HepG2 (cell line): ENCODE measurements around the gene SERBP1. TPM values are rescaled to one million over a fixed set of nuclear protein-coding genes. Genes with fewer than 3 reads are reported as not detected.

Source experiments
- CBX1 ChIP-seq: IDR thresholded peaks from one replicate; pipeline ENCODE4 v1.6.1; 2016; ENCODE audit warnings: antibody characterized with exemption, low read depth
- FOXC1 ChIP-seq: sonication (generic); formaldehyde crosslinking; IDR thresholded peaks from 2 replicates; pipeline ENCODE4 v1.8.0; 2022; ENCODE audit warnings: mild to moderate bottlenecking, missing genetic modification reagents, borderline replicate concordance
- FOXO1 ChIP-seq: sonication (generic); formaldehyde crosslinking; IDR thresholded peaks from 2 replicates; pipeline ENCODE4 v1.4.0; 2020; ENCODE audit warnings: missing genetic modification reagents
- HIVEP1 ChIP-seq: sonication (generic); formaldehyde crosslinking; IDR thresholded peaks from 2 replicates; pipeline ENCODE4 v1.4.0; 2020; ENCODE audit warnings: mild to moderate bottlenecking, missing genetic modification reagents
- ISX ChIP-seq: sonication (generic); formaldehyde crosslinking; conservative IDR thresholded peaks from 2 replicates; pipeline ENCODE4 v1.5.0; 2020; ENCODE audit warnings: missing genetic modification reagents
- KLF9 ChIP-seq: IDR thresholded peaks from 2 replicates; pipeline ENCODE4 v1.6.1; 2016; ENCODE audit warnings: low read depth
- MIER2 ChIP-seq: IDR thresholded peaks from 2 replicates; pipeline ENCODE4 v1.6.1; 2016; ENCODE audit warnings: missing biosample characterization, missing genetic modification reagents
- SKI ChIP-seq: fragments of 450-650 bp; IDR thresholded peaks from one replicate; pipeline ENCODE4 v1.6.1; 2018; ENCODE audit warnings: mild to moderate bottlenecking; ENCODE audit not compliant: partially characterized antibody
- ZNF136 ChIP-seq: sonication (generic); formaldehyde crosslinking; IDR thresholded peaks from 2 replicates; pipeline ENCODE4 v1.8.1; 2022; ENCODE audit warnings: low read depth, mild to moderate bottlenecking, moderate library complexity, missing genetic modification reagents
- ZNF329 ChIP-seq: sonication (generic); formaldehyde crosslinking; IDR thresholded peaks from 2 replicates; pipeline ENCODE4 v1.9.0; 2021; ENCODE audit warnings: low read depth, mild to moderate bottlenecking, missing genetic modification reagents
- ZNF558 ChIP-seq: sonication (generic); formaldehyde crosslinking; IDR thresholded peaks from 2 replicates; pipeline ENCODE4 v1.9.0; 2022; ENCODE audit warnings: mild to moderate bottlenecking, missing genetic modification reagents, borderline replicate concordance
- ZNF564 ChIP-seq: sonication (generic); formaldehyde crosslinking; IDR thresholded peaks from 2 replicates; pipeline ENCODE4 v1.8.1; 2023; ENCODE audit warnings: mild to moderate bottlenecking, missing genetic modification reagents
- ZNF607 ChIP-seq: sonication (generic); formaldehyde crosslinking; IDR thresholded peaks from 2 replicates; pipeline ENCODE4 v1.5.1; 2020; ENCODE audit warnings: missing genetic modification reagents, mild to moderate bottlenecking, borderline replicate concordance
- polyA plus RNA-seq, 8 experiments: library from polyadenylated mRNA; depleted of rRNA in 3 of 8; stranded (reverse) in 7 of 8; unstranded in 1 of 8; fragments of >200 nt; fragmentation: Illumina TruSeq in 4 of 8; extraction: Trizol in 4 of 8; gene quantifications; 2 replicates each; pipeline versions ENCODE4 v1.2.1 to v1.2.3, GENCODE V29; 2011 to 2016; ENCODE audit warnings: low read depth in 4 of 8, missing spikeins in 1 of 8, mixed read lengths in 1 of 8; ENCODE audit not compliant: insufficient read depth in 1 of 8
- total RNA-seq, 5 experiments: library from RNA; depleted of rRNA; stranded (reverse); fragments of >200 nt; fragmentation: Illumina TruSeq; extraction: Trizol; gene quantifications; 2 replicates each; pipeline ENCODE4 v1.2.3, GENCODE V29; 2016; ENCODE audit warnings: low read depth in 1 of 5
- TF ChIP-seq, protein P1 (sequence below), 2 experiments: sonication (generic) in 1 of 2; formaldehyde crosslinking in 1 of 2; IDR thresholded peaks; 2 replicates each; pipeline versions ENCODE4 v1.4.0 to v1.6.1; 2016 to 2020; ENCODE audit warnings: borderline replicate concordance in 1 of 2, low read depth in 1 of 2, mild to moderate bottlenecking in 1 of 2, missing genetic modification reagents in 1 of 2
- TF ChIP-seq, protein P2 (sequence below): sonication (generic); formaldehyde crosslinking; IDR thresholded peaks from 2 replicates; pipeline ENCODE4 v1.5.0; 2020; ENCODE audit warnings: mild to moderate bottlenecking, missing genetic modification reagents
- TF ChIP-seq, protein P3 (sequence below): sonication (generic); formaldehyde crosslinking; IDR thresholded peaks from 2 replicates; pipeline ENCODE4 v1.4.0; 2020; ENCODE audit warnings: missing genetic modification reagents

Gene SERBP1
- total and polyA plus RNA-seq, 2 of the 13 experiments (the other 11 are each of a cell fraction or from before 2014, with no cell fraction given), result 175 to 281 TPM

DNA sequence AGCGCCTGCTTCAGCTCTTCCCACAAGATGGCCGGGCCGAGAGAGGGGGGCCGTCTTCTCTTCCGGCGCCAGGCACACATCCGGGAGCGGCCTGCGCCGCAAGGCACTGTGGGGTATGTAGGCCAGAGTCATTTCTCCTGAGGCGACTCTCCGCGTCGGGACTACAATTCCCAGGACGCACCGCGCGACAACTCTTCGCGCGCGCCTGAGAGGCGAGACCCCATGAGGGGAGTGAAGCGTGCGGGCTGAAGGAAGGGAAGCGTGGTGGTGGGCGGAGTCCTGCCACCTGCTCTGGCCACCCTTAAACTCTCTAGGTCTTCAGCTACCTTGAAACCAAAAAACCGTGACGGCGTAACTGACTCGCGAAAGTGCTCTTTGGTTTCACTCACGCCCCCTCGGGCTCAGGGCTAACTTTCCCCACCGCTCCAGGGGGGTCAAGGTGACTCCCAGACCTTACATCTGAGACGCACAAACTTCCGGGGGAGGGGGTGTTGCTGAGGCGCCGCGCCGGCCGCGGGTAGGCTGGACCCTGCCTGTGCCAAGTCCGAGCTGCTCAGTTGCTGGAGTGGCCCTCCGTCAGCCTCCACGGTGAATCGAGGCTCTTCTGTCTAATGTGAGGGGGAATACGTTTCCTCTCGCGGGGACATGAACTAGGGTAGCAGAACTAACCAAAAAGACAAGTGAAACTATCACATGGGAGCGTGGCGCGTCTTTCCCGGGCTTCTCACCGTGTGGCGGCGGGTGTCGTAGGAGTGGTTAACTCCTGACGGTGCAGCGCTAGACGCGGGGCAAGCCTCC is at the start of gene SERBP1 (continued):
- TF ChIP-seq, protein P1, sequence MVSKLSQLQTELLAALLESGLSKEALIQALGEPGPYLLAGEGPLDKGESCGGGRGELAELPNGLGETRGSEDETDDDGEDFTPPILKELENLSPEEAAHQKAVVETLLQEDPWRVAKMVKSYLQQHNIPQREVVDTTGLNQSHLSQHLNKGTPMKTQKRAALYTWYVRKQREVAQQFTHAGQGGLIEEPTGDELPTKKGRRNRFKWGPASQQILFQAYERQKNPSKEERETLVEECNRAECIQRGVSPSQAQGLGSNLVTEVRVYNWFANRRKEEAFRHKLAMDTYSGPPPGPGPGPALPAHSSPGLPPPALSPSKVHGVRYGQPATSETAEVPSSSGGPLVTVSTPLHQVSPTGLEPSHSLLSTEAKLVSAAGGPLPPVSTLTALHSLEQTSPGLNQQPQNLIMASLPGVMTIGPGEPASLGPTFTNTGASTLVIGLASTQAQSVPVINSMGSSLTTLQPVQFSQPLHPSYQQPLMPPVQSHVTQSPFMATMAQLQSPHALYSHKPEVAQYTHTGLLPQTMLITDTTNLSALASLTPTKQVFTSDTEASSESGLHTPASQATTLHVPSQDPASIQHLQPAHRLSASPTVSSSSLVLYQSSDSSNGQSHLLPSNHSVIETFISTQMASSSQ (IDR thresholded peaks at IDR 0.05; ENCODE audit: low read depth), result peak; percentile 35; the same call in 1 of the 2 replicates
- TF ChIP-seq, protein P1 (CRISPR knock-in tag; IDR thresholded peaks at IDR 0.05; ENCODE audit: borderline replicate concordance), result no peak; the same call in 1 of the 2 replicates
- peak; percentile 26; the same call in 1 of the 2 replicates for TF ChIP-seq ZNF564 (CRISPR knock-in tag)
- peak; percentile 27; the same call in 1 of the 2 replicates for TF ChIP-seq HIVEP1 (CRISPR knock-in tag)
- no peak; the same call in 1 of the 2 replicates for TF ChIP-seq ZNF558 (CRISPR knock-in tag)
- TF ChIP-seq ZNF607 (CRISPR knock-in tag), result peak; percentile 84
- TF ChIP-seq CBX1, result no peak
- peak; percentile 44; the same call in 1 of the 2 replicates for TF ChIP-seq FOXO1
- TF ChIP-seq FOXC1 (CRISPR knock-in tag), result no peak; the same call in 1 of the 2 replicates
- peak; percentile 74; the same call in 1 of the 2 replicates for TF ChIP-seq KLF9
- TF ChIP-seq MIER2, result no peak
- TF ChIP-seq SKI, result peak; percentile 8
- TF ChIP-seq, protein P2, sequence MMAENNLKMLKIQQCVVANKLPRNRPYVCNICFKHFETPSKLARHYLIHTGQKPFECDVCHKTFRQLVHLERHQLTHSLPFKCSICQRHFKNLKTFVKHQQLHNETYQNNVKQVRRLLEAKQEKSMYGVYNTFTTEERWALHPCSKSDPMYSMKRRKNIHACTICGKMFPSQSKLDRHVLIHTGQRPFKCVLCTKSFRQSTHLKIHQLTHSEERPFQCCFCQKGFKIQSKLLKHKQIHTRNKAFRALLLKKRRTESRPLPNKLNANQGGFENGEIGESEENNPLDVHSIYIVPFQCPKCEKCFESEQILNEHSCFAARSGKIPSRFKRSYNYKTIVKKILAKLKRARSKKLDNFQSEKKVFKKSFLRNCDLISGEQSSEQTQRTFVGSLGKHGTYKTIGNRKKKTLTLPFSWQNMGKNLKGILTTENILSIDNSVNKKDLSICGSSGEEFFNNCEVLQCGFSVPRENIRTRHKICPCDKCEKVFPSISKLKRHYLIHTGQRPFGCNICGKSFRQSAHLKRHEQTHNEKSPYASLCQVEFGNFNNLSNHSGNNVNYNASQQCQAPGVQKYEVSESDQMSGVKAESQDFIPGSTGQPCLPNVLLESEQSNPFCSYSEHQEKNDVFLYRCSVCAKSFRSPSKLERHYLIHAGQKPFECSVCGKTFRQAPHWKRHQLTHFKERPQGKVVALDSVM, result peak; percentile 48
- no peak for TF ChIP-seq ISX (CRISPR knock-in tag)
- TF ChIP-seq ZNF329 (CRISPR knock-in tag), result peak; percentile 66; the same call in 1 of the 2 replicates
- TF ChIP-seq, protein P3, sequence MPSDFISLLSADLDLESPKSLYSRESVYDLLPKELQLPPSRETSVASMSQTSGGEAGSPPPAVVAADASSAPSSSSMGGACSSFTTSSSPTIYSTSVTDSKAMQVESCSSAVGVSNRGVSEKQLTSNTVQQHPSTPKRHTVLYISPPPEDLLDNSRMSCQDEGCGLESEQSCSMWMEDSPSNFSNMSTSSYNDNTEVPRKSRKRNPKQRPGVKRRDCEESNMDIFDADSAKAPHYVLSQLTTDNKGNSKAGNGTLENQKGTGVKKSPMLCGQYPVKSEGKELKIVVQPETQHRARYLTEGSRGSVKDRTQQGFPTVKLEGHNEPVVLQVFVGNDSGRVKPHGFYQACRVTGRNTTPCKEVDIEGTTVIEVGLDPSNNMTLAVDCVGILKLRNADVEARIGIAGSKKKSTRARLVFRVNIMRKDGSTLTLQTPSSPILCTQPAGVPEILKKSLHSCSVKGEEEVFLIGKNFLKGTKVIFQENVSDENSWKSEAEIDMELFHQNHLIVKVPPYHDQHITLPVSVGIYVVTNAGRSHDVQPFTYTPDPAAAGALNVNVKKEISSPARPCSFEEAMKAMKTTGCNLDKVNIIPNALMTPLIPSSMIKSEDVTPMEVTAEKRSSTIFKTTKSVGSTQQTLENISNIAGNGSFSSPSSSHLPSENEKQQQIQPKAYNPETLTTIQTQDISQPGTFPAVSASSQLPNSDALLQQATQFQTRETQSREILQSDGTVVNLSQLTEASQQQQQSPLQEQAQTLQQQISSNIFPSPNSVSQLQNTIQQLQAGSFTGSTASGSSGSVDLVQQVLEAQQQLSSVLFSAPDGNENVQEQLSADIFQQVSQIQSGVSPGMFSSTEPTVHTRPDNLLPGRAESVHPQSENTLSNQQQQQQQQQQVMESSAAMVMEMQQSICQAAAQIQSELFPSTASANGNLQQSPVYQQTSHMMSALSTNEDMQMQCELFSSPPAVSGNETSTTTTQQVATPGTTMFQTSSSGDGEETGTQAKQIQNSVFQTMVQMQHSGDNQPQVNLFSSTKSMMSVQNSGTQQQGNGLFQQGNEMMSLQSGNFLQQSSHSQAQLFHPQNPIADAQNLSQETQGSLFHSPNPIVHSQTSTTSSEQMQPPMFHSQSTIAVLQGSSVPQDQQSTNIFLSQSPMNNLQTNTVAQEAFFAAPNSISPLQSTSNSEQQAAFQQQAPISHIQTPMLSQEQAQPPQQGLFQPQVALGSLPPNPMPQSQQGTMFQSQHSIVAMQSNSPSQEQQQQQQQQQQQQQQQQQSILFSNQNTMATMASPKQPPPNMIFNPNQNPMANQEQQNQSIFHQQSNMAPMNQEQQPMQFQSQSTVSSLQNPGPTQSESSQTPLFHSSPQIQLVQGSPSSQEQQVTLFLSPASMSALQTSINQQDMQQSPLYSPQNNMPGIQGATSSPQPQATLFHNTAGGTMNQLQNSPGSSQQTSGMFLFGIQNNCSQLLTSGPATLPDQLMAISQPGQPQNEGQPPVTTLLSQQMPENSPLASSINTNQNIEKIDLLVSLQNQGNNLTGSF (CRISPR knock-in tag), result peak; percentile 69
- TF ChIP-seq ZNF136 (CRISPR knock-in tag), result peak; percentile 71; the same call in 1 of the 2 replicates
